ENCODE data around the gene FCHO1.

FCHO1 gene

DNA sequence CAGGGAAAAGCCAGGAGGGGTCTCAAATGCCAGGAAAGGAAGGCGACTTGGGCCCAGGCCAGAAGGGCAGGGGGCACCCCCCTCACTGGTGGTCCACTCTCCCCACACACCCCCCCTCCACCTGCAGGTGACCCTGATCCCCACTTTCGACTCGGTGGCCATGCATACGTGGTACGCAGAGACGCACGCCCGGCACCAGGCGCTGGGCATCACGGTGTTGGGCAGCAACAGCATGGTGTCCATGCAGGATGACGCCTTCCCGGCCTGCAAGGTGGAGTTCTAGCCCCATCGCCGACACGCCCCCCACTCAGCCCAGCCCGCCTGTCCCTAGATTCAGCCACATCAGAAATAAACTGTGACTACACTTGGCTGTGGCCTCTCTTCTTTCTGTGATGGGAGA lies 17.1 kb upstream of the FCHO1 start:
- in situ Hi-C loops (cut with MboI; ENCODE audit: low sequenced_read_pairs), result no loop called here

DNA sequence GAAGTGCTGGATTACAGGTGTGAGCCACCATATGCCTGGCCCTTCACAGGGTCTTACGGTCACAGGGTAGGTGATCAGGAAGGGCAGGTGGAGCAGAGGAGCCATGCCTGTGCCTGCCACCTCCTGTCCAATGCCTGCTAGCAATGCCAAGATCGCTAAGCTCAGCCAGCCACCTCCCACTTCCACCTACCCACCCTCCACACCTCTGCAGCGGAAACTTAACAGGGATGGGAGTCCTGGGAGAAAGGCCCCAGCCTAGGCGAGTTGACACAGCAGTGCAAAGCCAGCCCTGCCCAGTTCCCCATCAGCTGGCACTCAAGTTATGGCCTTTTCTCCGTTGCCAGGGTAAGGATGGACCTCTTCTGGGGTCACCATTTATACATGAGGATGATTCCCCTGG lies 15.9 kb upstream of the FCHO1 start:
- in situ Hi-C loops (cut with MboI; ENCODE audit: low sequenced_read_pairs), result no loop called here

DNA sequence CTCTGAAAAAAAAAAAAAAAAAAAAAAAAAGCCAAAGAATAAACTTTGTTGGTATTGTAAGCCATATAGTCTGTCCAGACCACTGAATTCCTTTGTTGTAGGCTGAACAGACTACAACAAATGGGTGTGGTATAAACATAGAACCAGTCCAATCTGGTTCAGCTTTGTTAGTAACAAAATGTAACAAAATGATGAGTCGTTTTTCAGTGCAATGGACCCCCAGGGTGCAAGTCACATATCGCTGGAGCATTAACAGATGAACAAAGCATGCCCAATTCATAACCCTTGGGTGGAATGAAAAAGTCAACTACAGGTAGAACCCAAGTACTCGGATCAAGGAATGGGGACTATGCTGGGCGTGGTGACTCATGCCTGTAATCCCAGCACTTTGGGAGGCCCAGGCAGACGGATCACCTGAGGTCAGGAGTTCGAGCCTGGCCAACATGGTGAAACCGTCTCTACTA lies 13.6 kb upstream of the FCHO1 start:
- in situ Hi-C loops (cut with MboI; ENCODE audit: low sequenced_read_pairs), result no loop called here

DNA sequence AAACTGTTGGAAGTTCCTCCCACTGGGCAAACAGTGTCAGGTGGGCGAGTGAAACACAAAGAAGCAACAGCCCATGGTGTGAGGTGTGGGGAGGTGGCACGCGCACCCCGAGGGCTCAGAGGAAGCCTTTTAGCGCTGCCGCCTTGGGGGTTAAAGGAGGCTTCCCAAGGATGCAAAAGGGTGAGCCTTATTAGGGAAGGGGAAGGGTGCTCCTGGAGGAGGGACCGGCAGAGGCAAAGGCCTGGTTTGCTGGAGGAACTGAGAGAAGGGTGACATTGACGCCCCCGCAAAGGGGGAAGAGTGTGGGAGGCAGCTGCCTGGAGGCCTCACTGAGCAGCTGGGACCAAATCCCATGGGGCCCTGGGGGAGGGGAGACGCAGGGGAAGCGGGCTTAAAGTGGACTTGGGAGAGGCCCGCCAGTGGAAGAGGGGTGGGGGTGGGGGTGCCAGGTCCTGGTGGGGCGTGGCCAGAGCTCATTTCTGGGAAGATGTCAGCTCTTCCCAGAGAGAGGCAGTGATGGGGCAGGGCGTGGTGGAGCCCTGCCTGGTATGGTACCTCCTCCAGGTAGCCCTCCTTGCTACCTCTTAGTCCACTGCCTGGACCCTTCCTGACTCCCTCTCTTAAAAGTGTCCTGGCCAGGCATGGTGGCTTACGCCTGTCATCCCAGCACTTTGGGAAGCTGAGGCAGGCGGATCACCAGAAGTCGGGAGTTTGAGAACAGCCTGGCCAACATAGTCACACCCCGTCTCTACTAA lies 12.0 kb upstream of the FCHO1 start:
- in situ Hi-C loops (cut with MboI; ENCODE audit: low sequenced_read_pairs), result no loop called here

DNA sequence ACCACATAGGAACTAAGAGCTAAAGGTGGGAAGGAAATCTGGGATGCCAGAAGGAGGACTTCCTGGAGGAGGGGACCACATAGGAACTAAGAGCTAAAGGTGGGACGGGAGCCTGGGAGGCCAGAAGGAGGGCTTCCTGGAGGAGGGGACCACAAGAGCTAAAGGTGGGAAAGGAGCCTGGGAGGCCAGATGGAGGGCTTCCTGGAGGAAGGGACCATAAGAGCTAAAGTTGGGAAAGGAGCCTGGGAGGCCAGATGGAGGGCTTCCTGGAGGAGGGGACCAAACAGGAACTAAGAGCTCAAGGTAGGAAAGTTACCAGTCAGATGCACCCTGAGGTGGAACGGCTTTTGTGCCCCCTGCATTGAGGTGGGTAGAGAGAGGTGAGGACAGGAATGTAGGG lies 9.8 kb upstream of the FCHO1 start:
- in situ Hi-C loops (cut with MboI; ENCODE audit: low sequenced_read_pairs), result no loop called here

DNA sequence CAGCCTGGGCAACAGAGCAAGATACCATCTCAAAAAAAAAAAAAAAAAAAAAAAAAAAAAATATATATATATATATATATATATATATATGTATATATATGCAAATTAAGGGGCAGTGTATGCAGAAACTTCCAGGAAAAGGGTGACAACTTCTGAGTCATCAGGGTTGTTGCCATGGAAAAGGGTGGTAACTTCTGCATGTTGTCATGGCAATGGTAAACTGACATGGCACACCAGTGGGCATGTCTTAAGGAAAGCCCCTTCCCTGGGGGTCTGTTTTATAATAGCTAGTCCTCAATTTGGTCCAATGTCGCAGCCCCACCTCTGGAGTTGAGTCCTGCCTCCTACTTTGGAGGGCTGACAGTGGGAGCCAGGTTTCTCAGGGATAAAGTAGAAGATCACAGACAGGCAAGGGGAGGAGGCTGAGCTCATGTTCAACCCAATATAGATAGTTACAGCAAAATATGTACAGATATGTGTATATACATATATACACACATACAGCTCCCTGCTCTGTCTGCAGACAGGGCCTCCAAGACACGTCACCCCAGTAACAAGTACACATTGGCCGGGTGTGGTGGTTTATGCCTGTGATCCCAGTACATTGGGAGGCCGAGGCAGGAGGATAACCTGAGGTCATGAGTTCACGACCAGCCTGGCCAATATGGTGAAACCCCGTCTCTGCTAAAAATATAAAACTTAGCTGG lies 7.2 kb upstream of the FCHO1 start:
- in situ Hi-C loops (cut with MboI; ENCODE audit: low sequenced_read_pairs), result no loop called here

DNA sequence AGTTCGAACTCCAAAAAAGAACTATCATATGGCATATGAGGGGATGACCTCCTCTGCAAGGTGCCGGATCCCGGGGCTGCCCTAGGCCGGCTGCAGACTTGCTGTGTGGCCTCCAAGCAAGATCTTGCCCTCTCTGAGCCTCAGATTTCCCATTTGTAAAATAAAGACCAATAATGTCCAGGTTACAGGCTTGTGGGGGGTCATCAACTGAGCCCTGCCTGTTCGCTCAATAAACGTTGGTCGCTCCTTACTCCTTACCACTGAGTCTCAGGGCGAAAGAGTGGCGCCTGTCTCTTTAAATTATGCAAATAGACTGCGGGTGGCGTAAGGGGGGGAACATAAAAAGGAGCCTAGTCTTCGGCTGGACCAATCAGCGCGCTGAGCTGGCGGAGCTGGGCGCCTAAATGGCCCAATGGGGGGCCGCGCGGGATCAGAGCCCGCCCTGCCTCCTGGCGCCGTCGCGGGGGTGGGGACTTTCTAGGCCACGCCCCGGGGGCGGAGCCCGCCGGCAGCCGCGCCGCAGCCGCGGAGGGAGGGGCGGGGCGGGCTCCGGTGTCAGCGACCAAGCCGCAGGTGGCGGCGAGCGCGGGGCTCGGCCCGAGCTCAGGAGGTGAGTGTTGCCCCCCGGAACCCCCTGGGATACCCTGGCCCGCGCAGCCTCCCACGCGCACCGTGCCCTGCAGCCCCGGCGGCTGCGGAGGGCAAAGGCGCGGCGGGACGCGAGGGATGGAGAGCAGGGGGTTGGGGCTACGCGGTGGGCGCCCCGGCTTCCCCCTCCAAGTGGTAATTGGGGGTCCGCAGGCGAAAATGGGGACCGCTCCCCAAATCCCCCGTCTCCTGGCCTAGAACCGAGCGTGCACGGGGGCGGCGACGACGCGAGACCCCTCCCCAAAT lies 3.8 kb upstream of the FCHO1 start:
- in situ Hi-C loops (cut with MboI; ENCODE audit: low sequenced_read_pairs), result no loop called here

DNA sequence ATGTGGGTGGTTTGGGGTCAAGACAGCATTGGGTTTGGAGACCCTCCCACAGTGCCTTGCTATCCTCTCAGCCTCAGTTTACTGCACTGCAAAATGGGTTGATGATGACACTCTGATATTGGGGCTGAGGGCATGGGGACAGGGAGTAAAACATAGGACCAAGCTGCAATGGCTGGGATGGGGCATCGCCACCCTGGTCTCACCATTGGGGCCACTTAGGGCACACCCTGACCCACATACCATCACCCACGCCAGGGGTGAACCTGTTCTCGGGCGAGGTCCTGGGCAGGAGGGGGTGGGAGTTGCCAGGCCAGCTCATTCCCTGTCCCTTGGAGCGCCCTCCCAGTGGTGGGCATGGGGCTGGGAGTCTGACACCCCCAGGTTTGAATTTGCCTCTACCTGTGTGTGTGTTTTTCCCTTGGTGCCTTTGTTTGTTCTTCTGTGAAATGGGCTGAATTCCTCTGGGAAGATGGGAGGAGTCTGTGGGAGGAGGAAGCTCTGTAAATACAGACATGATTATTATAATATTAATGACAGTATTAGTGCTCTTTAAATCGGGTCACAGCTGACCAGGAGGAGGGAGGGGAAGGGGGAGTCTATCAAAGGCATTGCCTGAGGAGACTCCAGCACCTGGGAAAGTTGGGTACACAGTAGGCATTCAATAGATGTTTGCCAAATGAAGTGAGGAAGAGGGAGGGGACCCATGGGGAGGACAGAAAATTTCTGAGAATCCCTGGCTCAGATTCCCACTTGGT lies 2.2 kb upstream of the FCHO1 start:
- in situ Hi-C loops (cut with MboI; ENCODE audit: low sequenced_read_pairs), result no loop called here

DNA sequence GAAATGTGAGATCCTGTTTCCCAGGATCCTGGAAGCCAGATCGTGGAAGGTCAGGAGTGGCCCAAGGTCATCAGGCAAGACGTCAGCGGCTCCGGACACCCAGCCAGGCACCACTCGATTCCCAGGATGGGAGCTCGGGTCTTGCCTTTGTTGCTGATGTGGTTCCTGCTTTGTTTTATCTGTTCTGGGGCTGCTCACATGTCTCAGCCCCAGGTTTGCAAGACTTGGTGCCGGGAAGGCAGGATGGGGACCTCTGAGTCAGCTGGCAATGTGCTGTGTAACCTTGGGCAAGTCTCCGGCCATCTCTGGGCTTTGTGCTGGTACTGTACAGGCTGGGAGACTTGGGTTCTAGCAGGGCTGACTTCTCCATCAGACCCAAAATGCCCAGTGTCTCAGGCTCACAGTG lies 1.4 kb upstream of the FCHO1 start:
- in situ Hi-C loops (cut with MboI; ENCODE audit: low sequenced_read_pairs), result no loop called here

DNA sequence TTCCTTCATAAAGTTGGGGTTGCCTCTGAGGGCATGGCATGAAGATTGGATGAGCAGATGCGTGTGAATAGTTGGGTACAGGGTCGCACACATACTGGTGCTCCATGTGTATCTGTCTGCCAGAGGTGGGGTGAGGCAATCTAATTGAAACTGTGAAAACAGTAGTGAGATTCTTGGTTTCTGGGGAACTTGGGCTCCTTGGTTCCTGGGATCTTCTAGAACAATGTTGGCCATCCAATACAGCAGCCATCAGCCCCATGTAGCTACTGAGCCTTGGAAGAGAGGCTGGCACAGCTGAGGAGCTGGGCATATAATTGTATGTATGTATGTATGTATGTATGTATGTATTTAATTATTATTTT lies 616 bp downstream of the FCHO1 start:
- in situ Hi-C loops (cut with MboI; ENCODE audit: low sequenced_read_pairs), result no loop called here

DNA sequence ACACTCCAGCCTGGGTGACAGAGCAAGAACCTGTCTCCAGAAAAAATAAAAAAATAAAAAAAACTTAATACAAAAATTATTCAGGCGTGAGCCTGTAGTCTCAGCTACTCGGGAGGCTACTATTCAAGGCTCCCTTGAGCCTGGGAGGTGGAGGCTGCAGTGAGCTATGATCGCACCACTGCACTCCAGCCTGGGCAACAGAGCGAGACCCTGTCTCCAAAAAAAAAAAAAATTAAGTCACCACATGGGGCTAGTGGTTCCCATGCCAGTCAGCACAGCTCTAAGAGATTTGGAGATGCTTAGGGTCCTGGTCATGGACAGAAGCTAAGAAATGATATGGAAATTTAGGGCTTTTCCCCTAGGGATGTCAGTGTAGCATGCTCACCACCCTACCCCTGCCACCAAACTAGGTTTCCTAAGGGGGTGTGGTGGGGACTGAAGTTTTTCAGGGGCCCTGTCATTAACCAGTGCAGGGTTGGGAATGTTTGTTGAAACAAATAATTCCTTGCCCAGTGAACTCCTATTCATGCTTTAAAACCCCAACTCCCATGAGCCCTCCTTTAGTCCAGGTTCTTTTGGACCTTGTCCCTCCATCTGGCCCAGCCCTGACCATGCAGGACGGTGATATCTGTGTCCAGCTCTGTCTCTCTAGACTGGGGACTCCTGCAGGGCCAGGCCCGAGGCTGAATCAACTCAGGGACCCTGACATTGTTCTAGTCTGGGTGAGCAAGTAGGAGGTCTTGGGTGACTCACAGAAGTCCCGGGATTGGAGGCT lies 1.8 kb downstream of the FCHO1 start:
- in situ Hi-C loops (cut with MboI; ENCODE audit: low sequenced_read_pairs), result no loop called here

DNA sequence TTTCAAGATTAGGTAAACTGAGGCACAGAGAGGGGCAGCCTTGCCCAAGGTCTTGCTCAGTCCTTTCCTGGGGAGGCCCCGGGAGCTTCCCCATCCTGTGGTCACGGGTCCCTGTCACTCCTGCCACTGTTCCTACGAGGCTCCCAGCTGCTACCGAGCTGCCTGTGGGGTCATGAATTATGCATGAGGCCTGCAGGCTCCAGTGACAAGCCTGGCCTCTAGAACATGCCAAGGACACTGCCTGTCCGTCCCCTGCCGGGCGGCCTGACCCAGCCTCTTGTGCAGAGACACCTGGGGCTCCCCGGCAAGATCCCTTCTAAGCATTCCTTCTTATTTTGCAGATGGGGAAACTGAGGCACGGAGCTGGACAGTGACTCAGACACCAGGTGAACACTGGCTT lies 2.7 kb downstream of the FCHO1 start:
- in situ Hi-C loops (cut with MboI; ENCODE audit: low sequenced_read_pairs), result no loop called here

DNA sequence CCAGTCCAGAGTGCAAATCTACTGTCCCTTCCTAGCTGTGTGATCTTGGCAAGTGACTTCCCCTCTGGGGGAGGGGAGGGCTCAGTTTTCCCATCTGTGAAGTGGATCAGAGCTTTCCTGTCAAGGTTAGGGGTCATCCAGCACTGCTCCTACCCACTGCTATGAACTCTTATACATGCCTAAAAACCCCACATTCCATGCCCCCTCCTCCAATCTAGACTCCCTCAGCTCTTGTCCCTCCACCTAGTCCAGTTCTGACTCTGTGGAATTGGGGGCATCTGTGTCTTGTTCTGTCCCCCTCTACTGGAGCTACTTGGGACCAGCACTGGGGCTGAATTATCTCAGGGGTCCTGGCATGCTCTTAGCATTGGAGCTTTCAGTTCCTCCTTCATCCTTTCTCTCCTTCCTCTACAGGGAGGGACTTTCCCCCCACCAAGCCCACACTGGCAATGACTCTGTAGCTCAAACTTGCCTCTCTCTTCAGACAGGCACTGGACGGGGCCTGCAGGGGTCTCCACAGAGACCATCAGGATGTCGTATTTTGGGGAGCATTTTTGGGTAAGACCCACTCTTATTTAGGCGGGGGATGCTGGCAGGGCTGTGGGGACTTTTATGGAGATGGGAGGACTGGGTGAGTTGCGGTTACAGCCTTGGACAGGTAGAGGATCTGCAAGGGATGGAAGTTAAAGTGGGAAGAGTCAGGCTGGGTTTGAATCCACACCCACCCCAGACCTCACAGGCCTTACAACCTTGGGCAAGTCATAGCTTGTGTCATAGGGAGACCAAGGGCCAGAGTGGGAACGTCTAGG lies 3.6 kb downstream of the FCHO1 start:
- in situ Hi-C loops (cut with MboI; ENCODE audit: low sequenced_read_pairs), result no loop called here

DNA sequence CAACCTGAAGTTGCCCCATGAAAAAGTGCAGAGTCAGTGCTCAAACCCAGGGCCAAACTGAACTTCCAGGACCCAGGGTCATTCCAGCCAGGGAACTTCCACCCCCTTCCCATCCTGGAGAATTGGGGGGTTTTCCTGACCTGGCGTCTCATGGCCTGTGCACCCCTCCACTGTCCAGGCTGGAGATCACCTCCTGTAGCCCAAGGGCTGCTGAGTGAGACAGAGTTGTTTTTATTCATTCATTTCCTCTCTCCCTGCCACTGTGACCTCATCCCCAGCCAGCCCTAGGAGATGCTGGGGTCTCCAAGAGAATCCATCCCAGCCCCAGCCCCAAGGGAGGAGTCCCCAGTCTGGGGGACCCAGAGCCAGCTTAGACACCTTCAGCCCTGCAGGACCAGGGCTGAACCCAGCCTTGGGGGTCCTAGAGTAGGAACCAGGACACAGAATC lies 4.2 kb downstream of the FCHO1 start:
- in situ Hi-C loops (cut with MboI; ENCODE audit: low sequenced_read_pairs), result no loop called here

DNA sequence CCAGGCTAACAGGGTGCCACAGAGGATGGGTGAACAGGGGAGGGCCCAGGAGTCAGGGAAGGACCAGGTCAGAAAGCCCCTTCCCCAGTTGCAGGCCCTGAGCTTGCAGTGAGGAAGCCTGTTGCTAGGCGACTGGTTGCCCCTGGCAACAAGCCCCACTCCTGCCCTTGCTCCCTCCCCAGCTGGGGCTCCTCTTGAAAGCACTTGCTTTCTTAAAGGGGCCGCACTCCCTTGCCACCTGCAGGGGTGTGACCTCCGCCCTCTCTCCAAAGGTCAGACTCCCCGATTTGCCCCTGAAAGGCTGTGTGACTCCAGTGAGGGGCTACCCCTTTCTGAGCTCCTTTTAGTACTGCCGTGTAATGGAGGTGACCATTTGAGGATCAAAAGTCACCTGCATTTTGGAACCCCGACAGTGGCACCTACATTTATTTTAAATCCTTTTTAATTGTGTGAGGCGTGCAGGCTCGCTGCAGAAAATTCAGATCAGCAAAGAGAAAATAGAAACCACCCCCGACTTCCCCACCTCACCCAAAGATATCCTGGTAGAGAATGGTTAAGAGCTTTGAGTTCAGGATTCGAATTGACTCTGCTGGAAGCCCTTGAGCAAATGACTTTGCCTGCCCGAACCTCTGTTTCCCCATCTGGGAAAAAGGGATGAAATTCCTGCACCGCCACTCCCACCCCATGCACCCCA lies 4.8 kb downstream of the FCHO1 start:
- in situ Hi-C loops (cut with MboI; ENCODE audit: low sequenced_read_pairs), result no loop called here

DNA sequence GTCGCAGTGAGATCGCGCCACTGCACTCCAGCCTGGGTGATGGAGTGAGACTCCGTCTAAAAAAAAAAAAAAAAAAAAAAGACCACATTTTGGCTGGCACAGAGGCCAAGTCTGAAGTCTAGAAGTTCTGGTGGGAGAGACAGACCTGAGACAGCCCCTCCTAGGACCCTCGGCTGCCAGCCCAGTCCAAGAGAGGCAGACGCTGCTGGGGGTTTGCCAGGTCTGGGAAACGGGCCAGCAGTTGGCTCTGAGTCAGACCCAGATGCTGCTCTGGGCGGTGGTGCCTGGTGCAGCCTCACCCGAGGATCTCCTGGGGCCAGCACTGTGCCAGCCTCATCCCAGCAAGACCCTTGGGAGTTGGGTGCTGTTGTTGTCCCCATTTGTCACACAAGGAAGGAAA lies 5.8 kb downstream of the FCHO1 start:
- in situ Hi-C loops (cut with MboI; ENCODE audit: low sequenced_read_pairs), result no loop called here

DNA sequence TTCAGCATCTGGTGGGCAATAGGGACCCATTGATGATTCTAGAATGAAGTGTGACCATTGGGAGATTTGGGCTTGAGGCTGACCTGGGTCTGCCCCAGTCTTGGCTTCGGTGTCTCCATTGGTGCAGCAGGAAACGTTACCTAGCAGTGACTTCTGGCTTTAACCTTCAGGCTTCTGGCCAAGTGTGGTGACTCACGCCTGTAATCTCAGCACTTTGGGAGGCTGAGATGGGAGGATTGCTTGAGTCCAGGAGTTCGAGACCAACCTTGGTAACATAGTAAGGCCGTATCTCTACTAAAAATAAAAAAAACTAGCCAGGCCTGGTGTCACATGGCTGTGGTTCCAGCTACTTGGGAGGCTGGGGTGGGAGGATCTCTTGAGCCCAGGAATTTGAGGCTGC lies 7.2 kb downstream of the FCHO1 start:
- in situ Hi-C loops (cut with MboI; ENCODE audit: low sequenced_read_pairs), result no loop called here

DNA sequence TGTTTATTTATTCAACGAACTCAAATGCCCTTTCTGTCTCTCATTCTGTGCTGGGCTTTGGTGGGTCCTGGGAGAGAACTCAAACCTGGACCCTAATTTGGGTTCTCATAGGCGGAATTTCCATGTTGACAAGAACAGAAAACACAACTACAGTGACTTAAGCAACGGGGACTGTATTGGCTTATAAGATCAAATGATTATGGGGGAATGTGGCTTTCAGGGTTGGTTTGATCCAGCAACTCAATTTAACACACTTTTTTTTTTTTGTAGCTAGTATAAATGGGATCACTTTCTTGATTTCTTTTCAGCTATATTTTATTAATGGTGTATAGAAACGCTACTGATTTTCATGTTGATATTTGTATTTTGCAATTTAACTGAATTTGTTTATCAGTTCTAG lies 9.9 kb downstream of the FCHO1 start:
- in situ Hi-C loops (cut with MboI; ENCODE audit: low sequenced_read_pairs), result no loop called here

Data from hTERT RPE-1 (cell line).